ENCODE results near the gene ELAVL2.

DNA sequence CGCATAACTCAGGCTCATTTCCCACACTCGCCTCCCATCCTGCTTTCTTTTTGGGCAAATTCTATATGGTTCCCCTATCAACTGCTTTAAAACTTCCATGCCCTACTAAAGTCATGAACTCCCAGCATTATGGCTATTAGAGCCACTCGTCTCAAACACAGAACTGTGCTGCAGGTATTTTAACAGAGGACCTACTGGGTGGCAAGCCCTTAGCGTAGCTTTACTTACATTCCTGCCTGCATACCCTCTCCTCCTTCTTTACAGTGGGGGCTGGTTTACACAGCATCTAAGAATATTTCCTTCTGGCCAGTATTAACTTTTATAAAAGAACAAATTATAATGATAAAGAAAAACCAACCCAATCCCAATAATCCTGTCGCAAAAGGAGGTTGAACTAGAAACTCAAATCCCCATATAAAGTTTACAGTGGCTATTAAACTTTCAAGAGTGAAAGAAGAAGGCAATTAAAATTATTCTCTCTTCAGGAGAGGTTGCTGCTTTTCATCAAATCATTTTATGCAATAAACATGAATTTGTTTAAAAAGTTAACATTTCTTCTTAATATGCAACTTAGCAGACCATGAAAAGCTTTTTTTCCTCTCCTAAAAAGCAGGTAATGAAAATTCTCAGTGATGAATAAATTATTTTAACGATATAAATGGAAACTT is 100.6 kb downstream of the ELAVL2 start:
- TF ChIP-seq TAF1 (IDR thresholded peaks at IDR 0.05; ENCODE audit: borderline replicate concordance, low read depth, low read length) (no peak), POLR2A (IDR thresholded peaks at IDR 0.05; ENCODE audit: low read depth, low read length) (no peak)
